GM21515 (cell line): ENCODE measurements around the gene NFKB2.
A peak's percentile ranks its signal among the peaks of the same experiment; 100 is the strongest.

Source experiments
- ATAC-seq: cut with Tn5 transposase; IDR thresholded peaks from one replicate; pipeline ENCODE4 v1.9.1; 2021; ENCODE audit not compliant: unreplicated experiment

The NFKB2 gene

GRCh38 chr10:102394079-102394800, 1.3 kb upstream of the NFKB2 start:
- ATAC-seq: peak; percentile 74

GRCh38 chr10:102394801-102395399, 605 bp upstream of the NFKB2 start:
- peak; percentile 4 for ATAC-seq

GRCh38 chr10:102396317-102396650, 779 bp downstream of the NFKB2 start:
- ATAC-seq: no peak

GRCh38 chr10:102396730-102397151, 1.2 kb downstream of the NFKB2 start:
- ATAC-seq: no peak

GRCh38 chr10:102397222-102398171, 2.0 kb downstream of the NFKB2 start:
- no peak for ATAC-seq

- no peak for ATAC-seq
Measured at GRCh38 chr10:102398172-102399020, 2.9 kb downstream of the NFKB2 start.

GRCh38 chr10:102399217-102400021, 3.9 kb downstream of the NFKB2 start:
- ATAC-seq: peak; percentile 43

- ATAC-seq: no peak
Measured at GRCh38 chr10:102400076-102400475, 4.6 kb downstream of the NFKB2 start.

GRCh38 chr10:102400598-102401341, 5.3 kb downstream of the NFKB2 start:
- ATAC-seq: no peak

GRCh38 chr10:102401342-102401654, 5.8 kb downstream of the NFKB2 start:
- no peak for ATAC-seq

GRCh38 chr10:102401735-102402511, 6.4 kb downstream of the NFKB2 start:
- ATAC-seq: no peak

GRCh38 chr10:102402512-102402896, 7.0 kb downstream of the NFKB2 start:
- ATAC-seq: no peak

- no peak for ATAC-seq
Measured at GRCh38 chr10:102403115-102403514, 7.6 kb downstream of the NFKB2 start.

GRCh38 chr10:102404361-102405107, 9.0 kb downstream of the NFKB2 start:
- ATAC-seq: no peak

- no peak for ATAC-seq
Measured at GRCh38 chr10:102405108-102405571, 9.6 kb downstream of the NFKB2 start.

- no peak for ATAC-seq
Measured at GRCh38 chr10:102405632-102406031, 10.1 kb downstream of the NFKB2 start.

- ATAC-seq: no peak
Measured at GRCh38 chr10:102406815-102407214, 11.3 kb downstream of the NFKB2 start.
